HG03196 (cell line): ENCODE data around the gene MTERF1.

ENCODE experiments used
- ATAC-seq: cut with Tn5 transposase; IDR thresholded peaks from one replicate; pipeline ENCODE4 v1.9.1; 2021; ENCODE audit not compliant: unreplicated experiment

MTERF1 gene

DNA sequence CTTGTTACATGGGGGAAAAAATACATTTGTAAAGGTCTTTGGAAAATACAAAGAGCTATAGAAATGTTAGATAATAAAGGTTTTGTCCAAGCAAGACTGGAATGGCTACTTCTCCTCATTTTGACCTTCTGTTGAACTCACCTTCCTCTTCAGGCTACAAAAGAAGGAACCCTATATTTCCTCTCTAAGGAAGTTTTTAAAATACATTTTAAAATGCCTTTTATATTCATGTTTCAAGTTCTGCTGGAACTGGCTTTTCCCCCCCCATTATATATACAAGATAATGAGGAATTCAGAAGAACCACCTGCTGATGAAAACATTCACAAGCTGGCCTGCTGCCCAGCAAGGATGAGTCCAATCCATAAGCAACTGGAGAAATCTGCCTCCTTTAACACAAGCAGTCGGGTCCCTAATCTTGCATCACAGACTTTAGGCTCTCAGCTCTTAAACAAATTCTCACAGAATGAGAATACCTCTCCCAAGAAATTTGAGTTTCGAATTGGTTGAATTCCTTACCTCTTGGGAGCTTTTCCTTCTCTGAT, 44.6 kb downstream of the MTERF1 start:
- no peak for ATAC-seq

DNA sequence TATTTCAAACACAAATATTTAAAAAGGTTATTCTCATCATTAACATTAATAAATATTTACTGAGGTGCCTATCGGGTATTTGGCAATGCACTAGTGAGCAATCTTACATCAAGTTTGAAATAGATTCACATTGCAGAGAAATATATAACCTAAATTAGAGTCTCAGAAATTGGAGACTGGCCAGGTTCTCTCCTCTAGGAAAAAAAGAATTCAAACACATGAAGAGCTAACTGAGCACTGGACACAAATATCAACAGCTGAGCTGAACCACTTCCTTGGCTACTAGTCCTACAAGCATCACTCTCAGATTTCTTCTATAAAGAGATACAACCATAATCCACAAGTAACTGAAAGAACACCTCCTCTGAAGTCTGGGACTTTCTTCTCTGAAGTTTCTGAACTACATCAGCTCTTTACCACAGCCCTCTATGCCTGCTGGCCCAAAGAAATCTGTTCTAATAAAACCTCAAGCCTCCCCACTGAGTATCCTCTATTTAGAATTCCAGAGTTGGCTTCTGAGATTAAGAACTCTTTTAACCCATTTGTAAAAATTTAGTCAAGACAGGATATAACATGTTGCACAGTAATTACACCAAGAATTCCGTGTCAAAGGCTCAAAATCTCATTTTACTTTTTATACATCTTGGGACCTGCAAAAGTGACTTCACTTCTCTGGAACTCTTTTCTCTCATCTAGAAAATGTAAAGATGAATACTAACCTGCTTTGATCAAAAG, 45.2 kb downstream of the MTERF1 start:
- no peak for ATAC-seq

GRCh38 chr7:91832493-91833045, 47.9 kb downstream of the MTERF1 start:
- ATAC-seq: no peak

GRCh38 chr7:91827169-91827568, 53.3 kb downstream of the MTERF1 start:
- no peak for ATAC-seq

GRCh38 chr7:91826377-91826776, 54.1 kb downstream of the MTERF1 start:
- no peak for ATAC-seq

GRCh38 chr7:91824201-91824600, 56.3 kb downstream of the MTERF1 start:
- ATAC-seq: no peak
